ENCODE data around the gene TRIM26. TPM values are rescaled to one million over a fixed set of nuclear protein-coding genes. Genes with fewer than 3 reads are reported as not detected.

TRIM26 gene
- total and polyA plus RNA-seq, 2 donors (not counting 1 experiment from before 2014, with no cell fraction given), result 49.5 to 73.2 TPM

- ChIA-PET POLR2A (interaction anchor here (0.6 to 1.9 kb wide), 5 partner anchors 46 to 610 kb away, joined by 3 to 5 read pairs (median 5); partner anchors contain the start of genes POLR1H, PPP1R11 and TRIM39), CTCF (interaction anchor here (0.7 to 1.9 kb wide), 4 partner anchors 10 to 240 kb away, joined by 3 to 8 read pairs (median 3); no protein-coding TSS in a partner anchor)
- Mint-ChIP-seq H3K27me3 (no peaks in the 10 kb centered on the region), H3K4me3 (peak overlapping the region; percentile 90), H3K4me1 (peaks cover 55% of the 10 kb centered on the region), H3K9me3 (ENCODE audit: insufficient read depth) (no peaks in the 10 kb centered on the region), H3K27ac (peak overlapping the region; percentile 100)
- H3K36me3 ChIP-seq (replicated peaks in 1 of 2; ENCODE audit: control extremely low read depth in 1 of 2, control insufficient read depth in 1 of 2, extremely low read depth in 1 of 2, insufficient read depth in 2 of 2, low read length in 1 of 2), result peaks cover 0 to 6% of the 10 kb centered on the region in 2 experiments
- peak overlapping the region; percentile 98 to 100 for H3K27ac ChIP-seq (ENCODE audit: low read length in 2 of 2)
- peak overlapping the region; percentile 93 to 100 (median 98) for H3K4me3 ChIP-seq (ENCODE audit: control extremely low read depth in 1 of 5, extremely low read depth in 1 of 5, insufficient read depth in 1 of 5, low read depth in 2 of 5, low read length in 4 of 5)
- H3K9me3 ChIP-seq (ENCODE audit: control extremely low read depth in 1 of 3, control insufficient read depth in 2 of 3, insufficient read depth in 1 of 3, low read length in 2 of 3), result no peaks in the 10 kb centered on the region
- H3K4me2 ChIP-seq (replicated peaks; ENCODE audit: low read depth, low read length, poor library complexity, severe bottlenecking), result peak overlapping the region; percentile 89
- H3K4me1 ChIP-seq (ENCODE audit: control insufficient read depth in 2 of 2, insufficient read depth in 2 of 2, low read length in 2 of 2), result peaks cover 37 to 43% of the 10 kb centered on the region in 2 donors
- DNase-seq (no peak), ATAC-seq (ENCODE audit: low read depth) (no peak)
- peak overlapping the region; percentile 92 for H3K9ac ChIP-seq (ENCODE audit: low read length)
- TF ChIP-seq CTCF (IDR thresholded peaks at IDR 0.05) (no peak), EZH2 (IDR thresholded peaks at IDR 0.05; ENCODE audit: borderline replicate concordance, insufficient read depth, low read depth, low read length, poor library complexity, severe bottlenecking) (no peak)
- peaks cover 25% of the 10 kb centered on the region for H4K20me1 ChIP-seq (ENCODE audit: control insufficient read depth, insufficient read depth, low read length, poor library complexity, severe bottlenecking)
- intact Hi-C loops (cut with micrococcal nuclease), result loop anchor here (1.0 to 10.0 kb wide), 6 partner anchors 45 to 1441 kb away; partner anchors contain the start of genes APOM, BAG6, PPP1R11 and RPP21
- WGBS (ENCODE audit: insufficient coverage), result 1% methylated on average over 9 of the region's 12 CpGs
- H2AFZ ChIP-seq (ENCODE audit: insufficient read depth, low read depth, low read length, poor library complexity, severe bottlenecking), result peak overlapping the region; percentile 79
- peaks cover 46% of the 10 kb centered on the region for H3K79me2 ChIP-seq (ENCODE audit: control insufficient read depth, insufficient read depth, low read length)
- H3K27me3 ChIP-seq (replicated peaks in 1 of 4; ENCODE audit: control extremely low read depth in 1 of 4, control insufficient read depth in 3 of 4, insufficient read depth in 4 of 4, low read length in 3 of 4), result no peaks in the 10 kb centered on the region
Measured at GRCh38 chr6:30213667-30213956, 406 bp upstream of the TRIM26 start.

- Mint-ChIP-seq H3K27me3 (no peaks in the 10 kb centered on the region), H3K4me3 (peak overlapping the region; percentile 90), H3K9me3 (ENCODE audit: insufficient read depth) (no peaks in the 10 kb centered on the region), H3K27ac (peak overlapping the region; percentile 60), H3K4me1 (peaks cover 71% of the 10 kb centered on the region)
- ChIA-PET CTCF (no interaction called here), POLR2A (interaction anchor here (0.6 kb wide), 1 partner anchor 399 kb away, joined by 3 read pairs; no protein-coding TSS in a partner anchor)
- Histone ChIP-seq H3K79me2 (ENCODE audit: control insufficient read depth, insufficient read depth, low read length) (peaks cover 63% of the 10 kb centered on the region), H3K27ac (ENCODE audit: low read length in 2 of 2) (no peak overlapping the region), H3K27me3 (replicated peaks in 1 of 4; ENCODE audit: control extremely low read depth in 1 of 4, control insufficient read depth in 3 of 4, insufficient read depth in 4 of 4, low read length in 3 of 4) (no peaks in the 10 kb centered on the region), H3K36me3 (replicated peaks in 1 of 2; ENCODE audit: control extremely low read depth in 1 of 2, control insufficient read depth in 1 of 2, extremely low read depth in 1 of 2, insufficient read depth in 2 of 2, low read length in 1 of 2) (peaks cover 0 to 8% of the 10 kb centered on the region in 2 experiments), H3K9ac (ENCODE audit: low read length) (peak overlapping the region; percentile 92), H3K4me2 (replicated peaks; ENCODE audit: low read depth, low read length, poor library complexity, severe bottlenecking) (peak overlapping the region; percentile 89), H3K9me3 (ENCODE audit: control extremely low read depth in 1 of 3, control insufficient read depth in 2 of 3, insufficient read depth in 1 of 3, low read length in 2 of 3) (no peaks in the 10 kb centered on the region), H3K4me3 (ENCODE audit: control extremely low read depth in 1 of 5, extremely low read depth in 1 of 5, insufficient read depth in 1 of 5, low read depth in 2 of 5, low read length in 4 of 5) (peak overlapping the region in 4 of 5 experiments; percentile 4 to 100 (median 96)), H4K20me1 (ENCODE audit: control insufficient read depth, insufficient read depth, low read length, poor library complexity, severe bottlenecking) (peaks cover 42% of the 10 kb centered on the region), H3K4me1 (ENCODE audit: control insufficient read depth in 2 of 2, insufficient read depth in 2 of 2, low read length in 2 of 2) (peaks cover 52 to 58% of the 10 kb centered on the region in 2 donors), H2AFZ (ENCODE audit: insufficient read depth, low read depth, low read length, poor library complexity, severe bottlenecking) (no peak overlapping the region)
- ATAC-seq (ENCODE audit: low read depth) (no peak), DNase-seq (no peak)
- intact Hi-C loops (cut with micrococcal nuclease), result loop anchor here (1.0 to 10.0 kb wide), 4 partner anchors 11 to 1443 kb away; partner anchors contain the start of genes APOM, BAG6 and PPP1R11
- WGBS (ENCODE audit: insufficient coverage), result 80% methylated on average over 1 of the region's 3 CpGs
- TF ChIP-seq EZH2 (IDR thresholded peaks at IDR 0.05; ENCODE audit: borderline replicate concordance, insufficient read depth, low read depth, low read length, poor library complexity, severe bottlenecking), result no peak
- no peak for TF ChIP-seq CTCF (IDR thresholded peaks at IDR 0.05)
Measured at GRCh38 chr6:30211899-30212298, 1.3 kb downstream of the TRIM26 start.

Data from B cell (primary cell).